SU-DHL-6 (cell line): ENCODE results near the gene IRF2BP1.

Source experiments
- H2AFZ ChIP-seq: fragments of 200-600 bp; sonication (generic); 2 replicates; pipeline ENCODE4 v1.6.1; 2014; ENCODE audit warnings: low read depth, mild to moderate bottlenecking, moderate library complexity, mixed read lengths, antibody characterized with exemption, low read length; ENCODE audit not compliant: severe bottlenecking
- H3F3A ChIP-seq: fragments of 200-600 bp; shearing (Covaris generic); 2 replicates; pipeline ENCODE4 v1.6.0; 2016; ENCODE audit warnings: antibody characterized with exemption, mild to moderate bottlenecking; ENCODE audit not compliant: insufficient read depth
- H3K27ac ChIP-seq: fragments of 200-600 bp; sonication (generic); 2 replicates; pipeline ENCODE4 v1.5.1; 2016; ENCODE audit warnings: low read depth, mild to moderate bottlenecking, low read length, moderate library complexity, mixed read lengths
- H3K27me3 ChIP-seq: fragments of 200-600 bp; sonication (generic), shearing (Covaris generic); 2 replicates; pipeline ENCODE4 v1.6.0; 2014; ENCODE audit warnings: mild to moderate bottlenecking, low read length
- H3K36me3 ChIP-seq: fragments of 200-600 bp; sonication (generic); 2 replicates; pipeline ENCODE4 v1.6.1; 2014; ENCODE audit warnings: mild to moderate bottlenecking, low read length, mixed read lengths
- H3K4me2 ChIP-seq: fragments of 300-600, 200-600 bp; shearing (Covaris generic), sonication (generic); 2 replicates; pipeline ENCODE4 v1.6.0; 2014; ENCODE audit warnings: low read length, low read depth, mild to moderate bottlenecking; ENCODE audit not compliant: poor library complexity, severe bottlenecking
- H3K4me3 ChIP-seq: fragments of 200-600 bp; sonication (generic); 2 replicates; pipeline ENCODE4 v1.5.1; 2014; ENCODE audit warnings: antibody characterized with exemption, low read length, mild to moderate bottlenecking, mixed read lengths; ENCODE audit not compliant: insufficient read depth, poor library complexity, severe bottlenecking
- H3K79me2 ChIP-seq: fragments of 200-600 bp; sonication (generic); 2 replicates; pipeline ENCODE4 v1.6.1; 2014; ENCODE audit warnings: mild to moderate bottlenecking, low read length, moderate library complexity; ENCODE audit not compliant: insufficient read depth
- H3K9ac ChIP-seq: fragments of 200-600 bp; sonication (generic); 2 replicates; pipeline ENCODE4 v1.7.0; 2014; ENCODE audit warnings: mild to moderate bottlenecking, low read length
- H3K9me2 ChIP-seq: fragments of 200-600 bp; sonication (generic); replicated peaks from 2 replicates; pipeline ENCODE4 v1.6.1; 2014; ENCODE audit warnings: low read length; ENCODE audit not compliant: insufficient read depth
- H3K9me3 ChIP-seq: fragments of 200-600 bp; sonication (generic); 2 replicates; pipeline ENCODE4 v1.6.1; 2014; ENCODE audit warnings: low read length, mixed read lengths; ENCODE audit not compliant: insufficient read depth
- H4K20me1 ChIP-seq: fragments of 200-600 bp; sonication (generic); 2 replicates; pipeline ENCODE4 v1.6.1; 2014; ENCODE audit warnings: low read depth, mild to moderate bottlenecking, antibody characterized with exemption, low read length, moderate library complexity, mixed read lengths
- EZH2phosphoT487 ChIP-seq: fragments of 200-600 bp; sonication (generic), shearing (Covaris generic); conservative IDR thresholded peaks from 2 replicates; pipeline ENCODE4 v1.6.1; 2018; ENCODE audit warnings: mild to moderate bottlenecking, antibody characterized with exemption, low read length, moderate library complexity, mixed read lengths
- TF ChIP-seq, protein P1 (sequence below): fragments of 200-600 bp; sonication (generic); IDR thresholded peaks from one replicate; pipeline ENCODE4 v1.5.1; 2017; ENCODE audit warnings: antibody characterized with exemption, mild to moderate bottlenecking, low read length, moderate library complexity; ENCODE audit not compliant: insufficient read depth, poor library complexity, severe bottlenecking

Gene IRF2BP1

DNA sequence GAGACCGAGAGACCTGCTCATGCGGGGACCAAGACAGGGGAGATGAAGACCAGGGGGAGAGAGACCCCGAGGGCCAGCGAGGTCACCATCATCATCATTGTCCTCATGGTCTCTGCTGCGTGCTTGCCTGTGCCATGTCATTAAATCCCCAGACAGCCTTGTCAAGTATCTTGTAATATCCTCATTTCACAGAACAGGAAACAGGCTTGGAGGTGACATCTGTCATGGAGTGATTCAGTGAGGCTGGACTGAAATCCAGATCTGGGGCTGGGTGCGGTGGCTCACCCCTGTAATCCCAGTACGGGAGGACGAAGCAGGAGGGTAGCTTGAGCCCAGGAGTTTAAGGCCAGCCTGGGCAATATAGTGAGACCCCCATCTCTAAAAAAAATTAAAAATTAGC, 34.5 kb upstream of the IRF2BP1 start:
- H4K20me1 ChIP-seq, result no peaks in the 10 kb centered on the region
- no peaks in the 10 kb centered on the region for H3K9me2 ChIP-seq
- H3K79me2 ChIP-seq, result no peaks in the 10 kb centered on the region
- H3F3A ChIP-seq, result no peaks in the 10 kb centered on the region
- no peak overlapping the region for H3K4me3 ChIP-seq
- no peak overlapping the region for H3K27ac ChIP-seq
- no peak overlapping the region for H2AFZ ChIP-seq
- H3K27me3 ChIP-seq, result no peaks in the 10 kb centered on the region
- H3K9me3 ChIP-seq, result no peaks in the 10 kb centered on the region
- no peak overlapping the region for H3K4me2 ChIP-seq
- TF ChIP-seq EZH2phosphoT487, result no peak
- TF ChIP-seq, protein P1, sequence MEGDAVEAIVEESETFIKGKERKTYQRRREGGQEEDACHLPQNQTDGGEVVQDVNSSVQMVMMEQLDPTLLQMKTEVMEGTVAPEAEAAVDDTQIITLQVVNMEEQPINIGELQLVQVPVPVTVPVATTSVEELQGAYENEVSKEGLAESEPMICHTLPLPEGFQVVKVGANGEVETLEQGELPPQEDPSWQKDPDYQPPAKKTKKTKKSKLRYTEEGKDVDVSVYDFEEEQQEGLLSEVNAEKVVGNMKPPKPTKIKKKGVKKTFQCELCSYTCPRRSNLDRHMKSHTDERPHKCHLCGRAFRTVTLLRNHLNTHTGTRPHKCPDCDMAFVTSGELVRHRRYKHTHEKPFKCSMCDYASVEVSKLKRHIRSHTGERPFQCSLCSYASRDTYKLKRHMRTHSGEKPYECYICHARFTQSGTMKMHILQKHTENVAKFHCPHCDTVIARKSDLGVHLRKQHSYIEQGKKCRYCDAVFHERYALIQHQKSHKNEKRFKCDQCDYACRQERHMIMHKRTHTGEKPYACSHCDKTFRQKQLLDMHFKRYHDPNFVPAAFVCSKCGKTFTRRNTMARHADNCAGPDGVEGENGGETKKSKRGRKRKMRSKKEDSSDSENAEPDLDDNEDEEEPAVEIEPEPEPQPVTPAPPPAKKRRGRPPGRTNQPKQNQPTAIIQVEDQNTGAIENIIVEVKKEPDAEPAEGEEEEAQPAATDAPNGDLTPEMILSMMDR, result no peak
- no peak overlapping the region for H3K9ac ChIP-seq
- no peaks in the 10 kb centered on the region for H3K36me3 ChIP-seq

GRCh38 chr19:45919678-45920077, 33.7 kb upstream of the IRF2BP1 start:
- Histone ChIP-seq H2AFZ (no peak overlapping the region), H3F3A (no peaks in the 10 kb centered on the region), H3K9me2 (no peaks in the 10 kb centered on the region), H3K9me3 (no peaks in the 10 kb centered on the region), H3K9ac (no peak overlapping the region), H3K36me3 (no peaks in the 10 kb centered on the region), H3K4me3 (no peak overlapping the region), H4K20me1 (no peaks in the 10 kb centered on the region), H3K4me2 (no peak overlapping the region), H3K27me3 (no peaks in the 10 kb centered on the region), H3K27ac (no peak overlapping the region), H3K79me2 (no peaks in the 10 kb centered on the region)
- TF ChIP-seq EZH2phosphoT487, result no peak
- TF ChIP-seq, protein P1, result no peak

- H3K27ac ChIP-seq, result no peak overlapping the region
- no peak overlapping the region for H3K9ac ChIP-seq
- no peaks in the 10 kb centered on the region for H3K9me2 ChIP-seq
- no peaks in the 10 kb centered on the region for H3K79me2 ChIP-seq
- H3K27me3 ChIP-seq, result no peaks in the 10 kb centered on the region
- H3K36me3 ChIP-seq, result no peaks in the 10 kb centered on the region
- no peak overlapping the region for H3K4me3 ChIP-seq
- TF ChIP-seq, protein P1, result no peak
- TF ChIP-seq EZH2phosphoT487, result no peak
- no peak overlapping the region for H2AFZ ChIP-seq
- no peaks in the 10 kb centered on the region for H3F3A ChIP-seq
- H3K9me3 ChIP-seq, result no peaks in the 10 kb centered on the region
- H4K20me1 ChIP-seq, result no peaks in the 10 kb centered on the region
- H3K4me2 ChIP-seq, result no peak overlapping the region
These were observed 32.8 kb upstream of the IRF2BP1 start for GRCh38 chr19:45918721-45919120.
